Thoracic aorta endothelial cell (primary cell): Measurements from ENCODE around the gene DDX49. TPM values are rescaled to one million over a fixed set of nuclear protein-coding genes. Genes with fewer than 3 reads are reported as not detected.

Experiments used
- total RNA-seq: library from RNA; depleted of rRNA; stranded (reverse); fragments of >200 nt; gene quantifications from 2 replicates; pipeline ENCODE4 v1.2.3, GENCODE V29; 2012

DDX49 gene
- 44.1 and 47.7 TPM in 2 replicates for total RNA-seq

GRCh38 chr19:18919086-18919899 lies at the start of gene DDX49, which contains the start of gene COPE:
TSS of gene DDX49 (plus strand) at chr19:18919715. CDS start at chr19:18919742, 27 bp downstream.
TSS of gene COPE (minus strand) at chr19:18919387. CDS start at chr19:18919348, 39 bp downstream.

GRCh38 chr19:18895824-18896341 lies 23.6 kb upstream of the DDX49 start, which contains the start of gene CERS1:
TSS of gene CERS1 (minus strand) at chr19:18896158. CDS start at chr19:18896072, 86 bp downstream.

DNA sequence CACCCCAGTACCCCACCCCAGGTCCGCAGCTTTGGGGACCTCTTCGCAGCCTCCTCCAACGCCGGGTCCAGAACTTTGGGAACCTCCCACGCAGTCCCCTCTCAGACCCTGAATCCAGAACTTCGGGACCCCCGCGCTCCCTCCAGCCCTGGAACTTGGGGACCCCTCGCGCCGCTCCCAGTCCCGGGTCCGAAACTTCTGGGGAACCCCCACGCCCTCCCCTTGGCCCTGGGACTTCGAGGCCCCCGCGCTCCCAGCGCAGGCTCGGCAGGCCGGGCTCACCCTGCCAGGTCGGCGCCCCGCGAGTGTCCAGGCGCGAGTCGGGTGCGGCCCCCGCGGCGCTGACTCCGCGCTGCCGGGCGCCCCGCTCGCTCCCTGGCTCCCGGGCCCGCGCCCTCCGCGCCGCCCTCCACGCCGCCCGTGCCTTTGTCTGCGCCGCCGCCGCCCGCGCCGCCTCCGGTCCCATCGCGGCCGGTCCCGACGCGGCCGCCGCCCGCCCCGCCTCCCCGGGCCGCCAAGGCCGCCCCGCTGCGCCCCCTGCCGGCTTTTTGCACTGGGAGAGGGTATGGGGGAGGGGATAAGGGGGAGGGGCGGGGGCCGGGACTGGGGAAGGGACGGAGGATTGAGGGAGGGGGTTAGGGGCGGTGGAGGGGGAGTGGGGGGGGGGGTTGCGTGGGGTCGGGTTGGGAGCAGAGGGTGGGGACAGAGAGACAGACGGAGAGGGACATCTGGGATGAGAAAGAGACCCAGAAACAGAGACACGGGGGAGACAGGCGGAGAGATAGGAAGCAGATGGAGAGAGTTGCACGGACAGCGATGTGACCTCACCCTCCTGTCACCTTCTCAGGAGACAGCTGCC lies 21.5 kb downstream of the DDX49 start, which contains the start of gene HOMER3:
HOMER3 (minus strand) TSS at position 449 of the 859 bp plus-strand sequence. CDS start 2,235 bp downstream, outside the sequence.

Other genes starting within 250 kb of the DDX49 start
- 1.2 and 1.9 TPM in 2 replicates for gene CRTC1, start 236.0 kb upstream of the DDX49 start, total RNA-seq
- 0.13 TPM in 1 of 2 replicates, not detected in the other for gene COMP, start 128.4 kb upstream of the DDX49 start, total RNA-seq
- gene UPF1, start 87.8 kb upstream of the DDX49 start, total RNA-seq, result 59.8 and 78.9 TPM in 2 replicates
- 1.3 and 1.9 TPM in 2 replicates for gene CERS1, start 23.6 kb upstream of the DDX49 start, total RNA-seq
- 146 and 154 TPM in 2 replicates for gene COPE, start 328 bp upstream of the DDX49 start, total RNA-seq
- gene HOMER3, start 21.5 kb downstream of the DDX49 start, total RNA-seq, result 61.0 and 93.2 TPM in 2 replicates
- 35.2 and 39.9 TPM in 2 replicates for gene SUGP2, start 113.8 kb downstream of the DDX49 start, total RNA-seq
- gene ARMC6, start 113.9 kb downstream of the DDX49 start, total RNA-seq, result 36.4 and 39.9 TPM in 2 replicates
- gene SLC25A42, start 144.3 kb downstream of the DDX49 start, total RNA-seq, result 3.5 and 4.0 TPM in 2 replicates
- gene TMEM161A, start 218.8 kb downstream of the DDX49 start, total RNA-seq, result 13.3 and 18.9 TPM in 2 replicates